Upper lobe of left lung (tissue), 4 donors: ENCODE results near the gene MCM5.
A peak's percentile ranks its signal among the peaks of the same experiment; 100 is the strongest.

Experiments used
- CTCF ChIP-seq, 6 experiments: fragments of 450-650 bp in 4 of 6; fragments of 200-600 bp in 2 of 6; sonication (generic) in 2 of 6; IDR thresholded peaks; one replicate each; pipeline ENCODE4 v1.5.1; 2016 to 2019; ENCODE audit warnings: antibody characterized with exemption in 6 of 6
- POLR2A ChIP-seq, 4 donors: fragments of 450-650 bp; IDR thresholded peaks; one replicate each; pipeline ENCODE4 v1.5.1; 2016 to 2017; ENCODE audit warnings: antibody characterized with exemption in 4 of 4, mild to moderate bottlenecking in 2 of 4

- TF ChIP-seq POLR2A (IDR thresholded peaks at IDR 0.05) (peak in 1 of 4 donors; percentile 7), CTCF (IDR thresholded peaks at IDR 0.05) (no peak)
These were observed 6.6 kb upstream of the MCM5 start for GRCh38 chr22:35393116-35394010.
